Stimulated activated CD4-positive, alpha-beta T cell treated with anti-CD3 and anti-CD28 coated beads, Interleukin-15, amount 100 ng/mL, for 1 hour (primary cell): Measurements from ENCODE around the gene MAML3.

Experiments
- DNase-seq, 2 donors: peaks; one replicate each; pipeline ENCODE4 v3.0.0-alpha.2; 2020; ENCODE audit warnings: low read depth in 1 of 2, low spot score in 1 of 2

The MAML3 gene

GRCh38 chr4:139823345-139823744 lies 330.6 kb downstream of the MAML3 start:
- no peak for DNase-seq

GRCh38 chr4:139822391-139822790 lies 331.6 kb downstream of the MAML3 start:
- no peak for DNase-seq

GRCh38 chr4:139819082-139819481 lies 334.9 kb downstream of the MAML3 start:
- DNase-seq: no peak

- no peak for DNase-seq
Measured at GRCh38 chr4:139817657-139818452, 336.1 kb downstream of the MAML3 start.

- no peak for DNase-seq
Measured at GRCh38 chr4:139816856-139817255, 337.1 kb downstream of the MAML3 start.

GRCh38 chr4:139815778-139816601 lies 338.0 kb downstream of the MAML3 start:
- DNase-seq: no peak

- DNase-seq: no peak
Measured at GRCh38 chr4:139814323-139815015, 339.5 kb downstream of the MAML3 start.

- DNase-seq: no peak
Measured at GRCh38 chr4:139813881-139814280, 340.1 kb downstream of the MAML3 start.

GRCh38 chr4:139810710-139811109 lies 343.3 kb downstream of the MAML3 start:
- DNase-seq: no peak

- DNase-seq: no peak
Measured at GRCh38 chr4:139809757-139810140, 344.2 kb downstream of the MAML3 start.

GRCh38 chr4:139808808-139809756 lies 344.9 kb downstream of the MAML3 start:
- DNase-seq: no peak

GRCh38 chr4:139808381-139808807 lies 345.6 kb downstream of the MAML3 start:
- no peak for DNase-seq

GRCh38 chr4:139807483-139807882 lies 346.5 kb downstream of the MAML3 start:
- no peak for DNase-seq

- DNase-seq: no peak
Measured at GRCh38 chr4:139806929-139807328, 347.1 kb downstream of the MAML3 start.

GRCh38 chr4:139802931-139803330 lies 351.1 kb downstream of the MAML3 start:
- DNase-seq: no peak

- no peak for DNase-seq
Measured at GRCh38 chr4:139802488-139802887, 351.5 kb downstream of the MAML3 start.

- DNase-seq: no peak
Measured at GRCh38 chr4:139801895-139802294, 352.1 kb downstream of the MAML3 start.

- DNase-seq: no peak
Measured at GRCh38 chr4:139800082-139800481, 353.9 kb downstream of the MAML3 start.

- DNase-seq: no peak
Measured at GRCh38 chr4:139799615-139800014, 354.4 kb downstream of the MAML3 start.

- no peak for DNase-seq
Measured at GRCh38 chr4:139798456-139798855, 355.5 kb downstream of the MAML3 start.

- no peak for DNase-seq
Measured at GRCh38 chr4:139797287-139797686, 356.7 kb downstream of the MAML3 start.
